WTC11 (cell line): ENCODE results near the gene MYMX.

Experiments used
- RELA ChIP-seq: sonication (generic); formaldehyde crosslinking; IDR thresholded peaks from 2 replicates; pipeline ENCODE4 v1.8.1; 2022; ENCODE audit warnings: missing genetic modification reagents, mild to moderate bottlenecking, borderline replicate concordance
- RORB ChIP-seq: fragments of 250-450 bp; sonication (Bioruptor Pico); IDR thresholded peaks from 2 replicates; pipeline ENCODE4 v1.9.0; 2021; ENCODE audit warnings: mild to moderate bottlenecking
- TCF7 ChIP-seq: sonication (generic); formaldehyde crosslinking; IDR thresholded peaks from 2 replicates; pipeline ENCODE4 v1.8.0; 2022; ENCODE audit warnings: mild to moderate bottlenecking, low read depth, missing genetic modification reagents, moderate library complexity
- TF ChIP-seq, protein P1 (sequence below): fragments of 200-600 bp; IDR thresholded peaks from 2 replicates; pipeline ENCODE4 v1.8.0; 2022; ENCODE audit warnings: antibody characterized with exemption
- TF ChIP-seq, protein P2 (sequence below): sonication (generic); formaldehyde crosslinking; IDR thresholded peaks from 2 replicates; pipeline ENCODE4 v1.8.0; 2023; ENCODE audit warnings: missing genetic modification reagents
- TF ChIP-seq, protein P3 (sequence below): fragments of 250-450 bp; sonication (Bioruptor Pico); IDR thresholded peaks from 2 replicates; pipeline ENCODE4 v2.1.2; 2022; ENCODE audit warnings: mild to moderate bottlenecking, moderate library complexity

DNA sequence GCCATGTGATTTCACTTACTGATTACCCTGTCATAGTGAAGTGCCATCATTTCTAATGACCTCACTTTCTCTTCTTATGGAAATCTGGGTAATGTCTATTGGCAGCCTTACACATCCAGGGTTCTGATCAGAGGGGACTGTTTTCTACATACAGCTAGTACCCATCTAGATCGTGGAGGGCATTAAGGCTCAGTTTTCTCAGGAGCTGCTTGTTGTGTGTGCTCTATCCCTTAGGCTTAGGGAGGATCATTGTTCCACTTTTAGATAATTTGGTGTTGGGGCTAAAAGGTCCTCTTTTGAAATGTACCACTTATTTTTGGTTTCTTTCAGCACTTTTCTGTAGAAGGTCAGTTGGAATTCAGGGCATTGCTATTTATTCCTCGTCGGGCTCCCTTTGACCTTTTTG is 34.0 kb downstream of the MYMX start:
- TF ChIP-seq, protein P1, sequence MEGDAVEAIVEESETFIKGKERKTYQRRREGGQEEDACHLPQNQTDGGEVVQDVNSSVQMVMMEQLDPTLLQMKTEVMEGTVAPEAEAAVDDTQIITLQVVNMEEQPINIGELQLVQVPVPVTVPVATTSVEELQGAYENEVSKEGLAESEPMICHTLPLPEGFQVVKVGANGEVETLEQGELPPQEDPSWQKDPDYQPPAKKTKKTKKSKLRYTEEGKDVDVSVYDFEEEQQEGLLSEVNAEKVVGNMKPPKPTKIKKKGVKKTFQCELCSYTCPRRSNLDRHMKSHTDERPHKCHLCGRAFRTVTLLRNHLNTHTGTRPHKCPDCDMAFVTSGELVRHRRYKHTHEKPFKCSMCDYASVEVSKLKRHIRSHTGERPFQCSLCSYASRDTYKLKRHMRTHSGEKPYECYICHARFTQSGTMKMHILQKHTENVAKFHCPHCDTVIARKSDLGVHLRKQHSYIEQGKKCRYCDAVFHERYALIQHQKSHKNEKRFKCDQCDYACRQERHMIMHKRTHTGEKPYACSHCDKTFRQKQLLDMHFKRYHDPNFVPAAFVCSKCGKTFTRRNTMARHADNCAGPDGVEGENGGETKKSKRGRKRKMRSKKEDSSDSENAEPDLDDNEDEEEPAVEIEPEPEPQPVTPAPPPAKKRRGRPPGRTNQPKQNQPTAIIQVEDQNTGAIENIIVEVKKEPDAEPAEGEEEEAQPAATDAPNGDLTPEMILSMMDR: no peak
- TF ChIP-seq, protein P2, sequence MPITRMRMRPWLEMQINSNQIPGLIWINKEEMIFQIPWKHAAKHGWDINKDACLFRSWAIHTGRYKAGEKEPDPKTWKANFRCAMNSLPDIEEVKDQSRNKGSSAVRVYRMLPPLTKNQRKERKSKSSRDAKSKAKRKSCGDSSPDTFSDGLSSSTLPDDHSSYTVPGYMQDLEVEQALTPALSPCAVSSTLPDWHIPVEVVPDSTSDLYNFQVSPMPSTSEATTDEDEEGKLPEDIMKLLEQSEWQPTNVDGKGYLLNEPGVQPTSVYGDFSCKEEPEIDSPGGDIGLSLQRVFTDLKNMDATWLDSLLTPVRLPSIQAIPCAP (CRISPR knock-in tag): no peak
- TF ChIP-seq, protein P3, sequence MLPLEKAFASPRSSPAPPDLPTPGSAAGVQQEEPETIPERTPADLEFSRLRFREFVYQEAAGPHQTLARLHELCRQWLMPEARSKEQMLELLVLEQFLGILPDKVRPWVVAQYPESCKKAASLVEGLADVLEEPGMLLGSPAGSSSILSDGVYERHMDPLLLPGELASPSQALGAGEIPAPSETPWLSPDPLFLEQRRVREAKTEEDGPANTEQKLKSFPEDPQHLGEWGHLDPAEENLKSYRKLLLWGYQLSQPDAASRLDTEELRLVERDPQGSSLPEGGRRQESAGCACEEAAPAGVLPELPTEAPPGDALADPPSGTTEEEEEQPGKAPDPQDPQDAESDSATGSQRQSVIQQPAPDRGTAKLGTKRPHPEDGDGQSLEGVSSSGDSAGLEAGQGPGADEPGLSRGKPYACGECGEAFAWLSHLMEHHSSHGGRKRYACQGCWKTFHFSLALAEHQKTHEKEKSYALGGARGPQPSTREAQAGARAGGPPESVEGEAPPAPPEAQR (CRISPR knock-in tag): no peak
- no peak for TF ChIP-seq RELA (CRISPR knock-in tag)
- 0 out of 2 replicates have a peak, but pooled peaks have one; percentile 5 for TF ChIP-seq RORB (CRISPR knock-in tag)
- TF ChIP-seq TCF7 (CRISPR knock-in tag): no peak
